Neuron (in vitro differentiated cells): ENCODE results near the gene VSIG10L2.

Experiments
- H2AFZ ChIP-seq: one replicate; pipeline ENCODE4 v1.6.1; 2013; ENCODE audit warnings: low read depth, mild to moderate bottlenecking, inconsistent platforms, low read length, moderate library complexity
- H3K27me3 ChIP-seq: one replicate; pipeline ENCODE4 v1.6.1; 2013; ENCODE audit warnings: low read length; ENCODE audit not compliant: insufficient read depth
- H3K36me3 ChIP-seq: one replicate; pipeline ENCODE4 v1.6.1; 2013; ENCODE audit warnings: low read length; ENCODE audit not compliant: insufficient read depth
- H3K4me1 ChIP-seq: one replicate; pipeline ENCODE4 v1.6.1; 2013; ENCODE audit warnings: low read length; ENCODE audit not compliant: insufficient read depth
- H3K4me3 ChIP-seq: 2 replicates; pipeline ENCODE4 v1.5.1; 2013; ENCODE audit warnings: mild to moderate bottlenecking, low read length, moderate library complexity
- H3K9me3 ChIP-seq: one replicate; pipeline ENCODE4 v1.6.1; 2013; ENCODE audit warnings: low read length

The VSIG10L2 gene

DNA sequence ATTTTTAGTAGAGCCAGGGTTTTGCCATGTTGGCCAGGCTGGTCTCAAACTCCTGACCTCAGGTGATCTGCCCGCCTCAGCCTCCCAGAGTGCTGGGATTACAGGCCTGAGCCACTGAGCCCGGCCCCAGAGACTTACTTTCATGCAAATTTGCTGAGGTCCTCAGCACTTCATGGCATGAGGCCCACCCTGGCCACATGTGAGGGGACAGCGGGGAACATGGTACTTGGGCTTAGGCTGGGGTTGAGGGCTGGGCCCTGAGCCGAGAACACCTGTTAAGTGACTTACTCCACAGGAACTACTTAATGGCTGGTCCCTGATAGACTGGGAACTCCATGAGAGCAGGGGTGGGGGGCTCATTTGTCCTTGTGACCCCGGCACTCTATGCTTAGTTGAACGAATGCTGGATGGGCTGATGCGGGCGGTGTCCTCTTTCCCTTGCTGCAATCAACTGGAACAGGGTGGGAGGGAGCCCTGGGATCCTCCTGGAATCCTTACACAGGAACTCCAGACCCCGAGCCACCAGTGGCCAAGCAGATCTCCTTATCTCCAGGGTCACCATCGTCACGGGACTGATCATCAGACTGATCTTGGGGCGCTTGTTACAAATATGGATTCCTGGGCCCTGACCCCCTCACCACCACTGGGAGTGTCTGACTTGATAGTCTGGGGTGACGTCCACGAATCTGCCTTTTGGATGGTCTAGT lies 1.0 kb downstream of the VSIG10L2 start:
- Histone ChIP-seq H2AFZ (no peak overlapping the region), H3K9me3 (peaks cover 3% of the 10 kb centered on the region), H3K36me3 (no peaks in the 10 kb centered on the region), H3K4me1 (no peaks in the 10 kb centered on the region), H3K4me3 (no peak overlapping the region), H3K27me3 (no peaks in the 10 kb centered on the region)

DNA sequence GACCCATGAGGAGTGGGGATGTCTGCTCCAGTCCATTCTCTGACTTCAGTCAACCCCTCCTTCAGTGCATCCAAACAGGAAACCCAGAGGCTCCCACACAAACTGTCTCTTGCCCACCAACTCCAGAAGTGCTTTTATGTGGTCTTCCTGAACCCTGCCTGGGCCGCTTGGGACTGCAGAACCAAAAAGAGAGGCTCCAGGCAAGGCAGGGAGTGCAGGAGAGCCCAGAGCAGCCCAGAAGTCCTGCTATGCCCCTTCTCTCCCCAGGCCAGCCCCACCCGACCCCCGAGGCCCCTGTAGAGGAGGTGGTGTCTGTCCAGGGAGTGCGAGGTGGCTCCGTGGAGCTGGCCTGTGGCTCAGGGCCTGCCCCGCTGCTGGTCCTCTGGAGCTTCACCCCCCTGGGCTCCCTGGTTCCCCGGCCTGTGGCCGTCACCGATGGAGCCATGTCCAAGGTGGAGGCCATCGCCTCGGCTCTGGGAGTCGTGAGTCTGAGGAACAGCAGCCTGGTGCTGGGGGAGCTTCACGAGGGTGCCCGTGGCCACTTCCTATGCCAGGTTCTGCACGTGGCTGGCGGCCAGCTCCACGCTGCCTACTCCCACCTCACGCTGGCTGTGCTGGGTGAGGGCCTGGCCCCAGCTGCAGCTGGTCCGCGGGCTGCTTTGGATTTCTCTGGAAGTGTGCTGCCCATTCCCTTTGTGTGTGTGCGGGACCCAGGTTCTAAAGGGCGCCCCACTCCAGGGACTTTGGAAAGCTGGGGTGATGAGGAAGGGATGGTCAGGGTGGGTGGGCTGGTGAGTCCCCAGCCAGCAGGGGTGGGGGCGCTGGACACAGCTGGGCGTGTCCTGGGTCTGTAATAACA lies 1.8 kb downstream of the VSIG10L2 start:
- Histone ChIP-seq H2AFZ (no peak overlapping the region), H3K4me1 (no peaks in the 10 kb centered on the region), H3K4me3 (no peak overlapping the region), H3K27me3 (no peaks in the 10 kb centered on the region), H3K36me3 (no peaks in the 10 kb centered on the region), H3K9me3 (peaks cover 3% of the 10 kb centered on the region)

DNA sequence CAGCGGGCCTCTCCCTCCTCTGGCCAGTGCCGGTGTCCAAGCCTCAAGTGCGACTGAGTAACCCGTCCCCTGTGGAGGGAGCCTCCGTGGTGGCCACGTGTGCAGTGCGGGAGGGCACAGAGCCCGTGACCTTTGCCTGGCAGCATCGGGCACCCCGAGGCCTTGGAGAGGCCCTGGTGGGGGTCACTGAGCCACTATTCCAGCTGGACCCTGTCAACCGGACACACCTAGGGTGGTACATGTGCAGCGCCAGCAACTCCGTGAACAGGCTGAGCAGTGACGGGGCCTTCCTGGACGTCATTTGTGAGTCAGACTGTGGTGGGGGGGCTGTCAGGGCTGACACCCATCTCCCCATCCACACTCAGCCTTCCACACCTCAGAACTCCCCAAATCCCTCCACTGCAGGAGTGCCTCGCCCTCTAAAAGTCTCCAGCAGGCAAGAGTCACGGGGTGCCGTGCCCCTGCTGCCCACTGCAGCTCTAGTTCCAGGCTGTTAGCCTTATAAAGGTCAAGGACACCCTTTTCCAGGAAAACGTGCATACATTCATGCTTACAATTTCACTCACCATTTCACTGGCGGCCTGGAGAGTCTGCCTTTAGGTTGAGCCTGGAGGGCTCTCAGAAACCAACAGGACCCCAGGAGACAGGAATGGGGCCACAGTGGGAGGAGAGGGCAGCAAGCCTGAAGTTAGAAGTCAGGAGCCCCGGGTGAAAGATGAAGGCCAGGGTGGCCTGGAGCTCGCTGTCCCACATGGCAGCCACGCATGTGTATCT lies 2.6 kb downstream of the VSIG10L2 start:
- Histone ChIP-seq H2AFZ (no peak overlapping the region), H3K36me3 (no peaks in the 10 kb centered on the region), H3K4me1 (no peaks in the 10 kb centered on the region), H3K27me3 (no peaks in the 10 kb centered on the region), H3K9me3 (peaks cover 3% of the 10 kb centered on the region), H3K4me3 (no peak overlapping the region)

DNA sequence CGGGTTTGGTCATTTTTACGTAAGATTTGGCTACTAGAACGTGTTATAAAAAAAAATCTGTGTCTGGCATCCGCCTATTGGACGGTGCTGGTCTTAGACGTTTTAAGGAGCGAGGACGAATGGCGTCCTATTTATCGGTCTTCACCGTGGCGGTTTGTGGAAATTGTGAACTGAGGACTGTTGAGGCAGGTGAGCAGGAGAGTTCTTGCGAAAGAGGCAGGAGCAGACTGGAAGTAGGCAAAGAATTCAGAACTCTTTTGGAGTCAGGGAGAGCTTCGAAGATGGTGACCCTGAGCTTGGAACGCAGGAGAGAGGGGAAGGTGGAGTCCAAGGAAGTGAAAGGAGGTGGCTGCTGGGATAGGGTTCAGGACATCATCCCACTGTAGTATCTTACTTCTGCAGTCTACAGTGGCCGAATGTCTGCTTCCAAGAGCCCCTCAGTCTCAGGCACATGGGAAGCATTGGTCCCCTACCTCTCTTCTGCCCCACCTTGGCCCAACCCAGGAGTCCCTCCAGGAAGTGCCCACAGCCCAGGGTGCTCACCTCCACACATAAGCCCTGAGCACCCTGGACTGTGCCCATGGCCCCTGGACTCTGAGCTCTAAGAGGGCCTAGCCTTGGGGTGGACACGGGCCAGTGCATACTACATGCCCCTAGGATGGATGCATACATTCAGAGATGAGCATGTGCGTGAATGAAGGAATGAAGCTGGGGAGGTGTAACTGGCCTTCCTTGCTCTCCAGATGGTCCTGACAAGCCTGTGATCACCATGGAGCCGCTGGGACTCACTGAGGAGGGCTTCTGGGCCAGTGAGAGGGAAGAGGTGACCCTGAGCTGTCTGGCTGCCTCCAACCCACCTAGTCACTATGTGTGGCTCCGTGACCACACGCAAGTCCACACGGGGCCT lies 3.7 kb downstream of the VSIG10L2 start:
- Histone ChIP-seq H2AFZ (no peak overlapping the region), H3K4me1 (no peaks in the 10 kb centered on the region), H3K4me3 (no peak overlapping the region), H3K27me3 (no peaks in the 10 kb centered on the region), H3K9me3 (peaks cover 3% of the 10 kb centered on the region), H3K36me3 (no peaks in the 10 kb centered on the region)

DNA sequence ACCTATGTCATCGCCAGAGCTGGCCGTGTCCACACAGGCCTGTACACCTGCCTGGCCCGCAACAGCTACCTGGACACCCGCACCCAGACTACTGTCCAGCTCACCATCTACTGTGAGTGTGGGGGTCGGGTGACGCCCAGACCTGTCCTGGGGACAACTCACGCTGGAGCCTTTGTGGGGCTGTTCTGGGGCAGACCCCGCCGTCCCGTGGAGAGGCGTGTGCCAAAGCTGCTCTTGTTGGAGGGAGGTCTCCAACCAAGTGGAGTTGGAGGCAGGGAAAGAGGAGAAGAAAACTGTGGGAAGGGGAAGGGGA lies 4.3 kb downstream of the VSIG10L2 start:
- no peaks in the 10 kb centered on the region for H3K27me3 ChIP-seq
- H3K36me3 ChIP-seq = no peaks in the 10 kb centered on the region
- H3K4me1 ChIP-seq = no peaks in the 10 kb centered on the region
- H3K9me3 ChIP-seq = peaks cover 3% of the 10 kb centered on the region
- no peak overlapping the region for H3K4me3 ChIP-seq
- H2AFZ ChIP-seq = no peak overlapping the region

DNA sequence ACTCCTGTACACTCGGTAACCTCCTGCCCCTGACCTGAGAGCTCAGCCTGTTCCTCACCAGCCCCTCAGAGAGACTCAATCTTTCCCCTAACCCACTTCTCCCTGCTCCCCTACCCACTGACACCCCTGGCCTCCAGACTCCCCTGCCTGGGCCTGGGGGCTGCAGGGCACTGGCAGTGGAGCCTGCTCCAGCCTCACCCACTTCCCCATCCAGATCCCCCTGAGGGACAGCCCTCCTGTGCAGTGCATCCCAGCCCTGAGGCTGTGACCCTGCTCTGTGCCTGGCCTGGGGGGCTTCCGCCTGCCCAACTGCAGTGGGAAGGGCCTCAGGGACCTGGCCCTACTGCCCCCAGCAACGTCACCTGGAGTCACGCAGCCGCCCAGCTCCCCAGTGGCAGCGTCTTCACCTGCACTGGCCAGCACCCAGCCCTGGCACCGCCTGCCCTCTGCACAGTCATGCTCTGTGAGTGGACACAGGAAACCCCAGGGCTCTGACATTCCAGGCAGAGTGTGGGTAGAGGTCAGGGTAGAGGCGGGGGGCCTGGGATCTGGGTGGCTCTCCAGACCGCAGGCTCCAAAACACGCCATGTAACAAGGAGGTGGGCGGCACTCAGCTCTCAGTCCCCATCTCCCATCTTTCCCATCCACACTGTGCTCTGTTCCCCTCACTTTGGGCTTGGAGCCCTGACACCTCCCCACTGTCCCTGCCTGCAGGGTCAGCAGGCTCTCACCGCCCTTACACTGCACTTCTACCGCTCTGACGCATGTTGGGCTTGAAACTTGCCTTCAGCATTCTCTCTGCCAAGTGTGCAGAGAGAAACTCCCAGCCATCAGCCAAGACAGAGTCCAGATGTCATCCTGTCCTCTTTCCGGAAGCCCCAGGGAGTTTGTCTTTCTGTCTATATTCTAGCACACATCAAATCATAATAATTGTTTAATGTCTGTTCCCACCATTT lies 5.1 kb downstream of the VSIG10L2 start:
- Histone ChIP-seq H2AFZ (no peak overlapping the region), H3K27me3 (no peaks in the 10 kb centered on the region), H3K4me3 (no peak overlapping the region), H3K36me3 (no peaks in the 10 kb centered on the region), H3K9me3 (peaks cover 3% of the 10 kb centered on the region), H3K4me1 (no peaks in the 10 kb centered on the region)

DNA sequence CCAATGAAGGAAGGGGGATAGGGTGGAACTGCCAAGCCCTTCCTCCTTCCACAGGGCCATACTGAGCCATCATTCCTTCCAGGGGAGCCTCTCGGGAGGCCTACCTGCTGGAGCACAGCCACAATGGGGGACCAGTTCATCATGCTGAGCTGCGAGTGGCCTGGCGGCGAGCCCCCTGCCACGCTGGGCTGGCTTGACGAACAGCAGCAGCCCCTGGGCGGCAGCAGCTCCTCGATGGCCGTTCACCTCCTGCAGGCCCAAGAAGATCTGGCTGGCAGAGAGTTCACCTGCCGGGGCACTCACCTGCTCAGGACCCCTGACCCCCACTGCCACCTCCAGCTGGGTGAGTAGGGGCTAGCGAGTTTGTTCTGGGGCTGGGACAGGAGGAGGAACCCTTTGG lies 5.9 kb downstream of the VSIG10L2 start:
- no peaks in the 10 kb centered on the region for H3K27me3 ChIP-seq
- H3K9me3 ChIP-seq = peaks cover 4% of the 10 kb centered on the region
- no peaks in the 10 kb centered on the region for H3K36me3 ChIP-seq
- H3K4me3 ChIP-seq = no peak overlapping the region
- H2AFZ ChIP-seq = no peak overlapping the region
- H3K4me1 ChIP-seq = no peaks in the 10 kb centered on the region

DNA sequence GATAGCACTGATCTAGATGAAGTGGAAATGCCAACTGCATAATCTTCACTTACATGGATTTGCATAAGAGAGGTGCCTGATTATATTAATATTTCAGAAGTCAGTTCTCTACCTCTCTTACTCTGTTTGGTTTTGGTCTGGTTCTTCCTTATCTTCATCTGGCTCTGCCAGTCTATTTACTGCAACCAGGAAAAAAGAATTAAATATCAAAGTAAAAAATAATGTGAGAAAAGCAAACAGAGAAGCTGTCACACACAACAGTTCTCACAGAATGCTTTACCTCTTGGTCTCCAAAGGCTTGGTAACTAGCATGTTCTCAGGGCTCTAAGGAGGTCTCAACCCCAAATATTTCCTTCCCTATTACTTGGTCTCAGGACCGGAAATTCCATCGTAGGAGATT lies 6.7 kb downstream of the VSIG10L2 start:
- H3K36me3 ChIP-seq = no peaks in the 10 kb centered on the region
- no peaks in the 10 kb centered on the region for H3K4me1 ChIP-seq
- H3K27me3 ChIP-seq = no peaks in the 10 kb centered on the region
- H2AFZ ChIP-seq = no peak overlapping the region
- no peak overlapping the region for H3K4me3 ChIP-seq
- peaks cover 4% of the 10 kb centered on the region for H3K9me3 ChIP-seq

DNA sequence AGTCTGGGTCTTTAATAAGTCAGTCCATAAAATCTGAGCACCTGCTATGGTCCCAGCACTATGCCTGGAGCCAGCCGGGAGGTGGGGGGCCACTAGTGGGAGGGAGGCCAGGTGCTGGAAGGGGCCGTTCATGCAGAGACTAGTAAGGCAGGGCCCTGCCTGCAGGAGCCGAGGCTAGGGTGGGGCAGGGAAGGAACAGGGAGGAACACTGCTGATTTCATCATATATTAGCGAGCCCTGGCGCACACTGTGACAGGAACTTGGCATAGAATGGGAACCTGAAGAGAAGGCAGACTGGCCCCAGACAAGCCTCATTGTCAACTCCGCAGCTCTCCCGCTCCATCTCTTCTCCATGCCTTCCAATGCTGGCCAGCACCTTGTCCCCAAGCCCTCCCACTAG lies 7.1 kb downstream of the VSIG10L2 start:
- H3K9me3 ChIP-seq = peaks cover 4% of the 10 kb centered on the region
- H3K27me3 ChIP-seq = no peaks in the 10 kb centered on the region
- H3K4me3 ChIP-seq = no peak overlapping the region
- no peaks in the 10 kb centered on the region for H3K36me3 ChIP-seq
- H3K4me1 ChIP-seq = no peaks in the 10 kb centered on the region
- no peak overlapping the region for H2AFZ ChIP-seq

DNA sequence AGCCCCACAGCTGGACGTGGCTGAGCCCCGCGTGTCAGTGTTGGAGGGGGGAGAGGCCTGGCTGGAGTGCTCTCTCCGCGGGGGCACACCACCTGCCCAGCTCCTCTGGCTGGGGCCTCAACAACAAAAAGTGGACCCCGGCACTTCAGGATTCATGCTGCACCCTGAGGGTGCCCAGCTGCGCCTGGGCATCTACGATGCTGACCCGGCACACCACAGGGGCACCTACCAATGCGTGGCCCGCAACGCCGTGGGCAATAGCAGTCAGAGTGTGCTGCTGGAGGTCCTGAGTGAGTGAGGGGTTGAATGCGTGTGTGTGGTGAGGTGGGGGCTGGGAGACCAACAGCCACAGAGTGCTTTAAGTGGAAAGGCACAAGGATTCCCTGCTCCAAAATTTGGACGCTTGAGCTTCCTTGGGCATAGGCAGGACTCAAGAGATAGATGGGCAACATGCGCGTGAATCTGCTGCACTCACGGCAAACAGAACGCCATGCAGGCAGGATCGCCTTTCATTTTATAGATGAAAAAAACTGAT lies 7.6 kb downstream of the VSIG10L2 start:
- Histone ChIP-seq H3K9me3 (peaks cover 7% of the 10 kb centered on the region), H3K4me1 (no peaks in the 10 kb centered on the region), H2AFZ (no peak overlapping the region), H3K27me3 (no peaks in the 10 kb centered on the region), H3K36me3 (no peaks in the 10 kb centered on the region), H3K4me3 (no peak overlapping the region)

DNA sequence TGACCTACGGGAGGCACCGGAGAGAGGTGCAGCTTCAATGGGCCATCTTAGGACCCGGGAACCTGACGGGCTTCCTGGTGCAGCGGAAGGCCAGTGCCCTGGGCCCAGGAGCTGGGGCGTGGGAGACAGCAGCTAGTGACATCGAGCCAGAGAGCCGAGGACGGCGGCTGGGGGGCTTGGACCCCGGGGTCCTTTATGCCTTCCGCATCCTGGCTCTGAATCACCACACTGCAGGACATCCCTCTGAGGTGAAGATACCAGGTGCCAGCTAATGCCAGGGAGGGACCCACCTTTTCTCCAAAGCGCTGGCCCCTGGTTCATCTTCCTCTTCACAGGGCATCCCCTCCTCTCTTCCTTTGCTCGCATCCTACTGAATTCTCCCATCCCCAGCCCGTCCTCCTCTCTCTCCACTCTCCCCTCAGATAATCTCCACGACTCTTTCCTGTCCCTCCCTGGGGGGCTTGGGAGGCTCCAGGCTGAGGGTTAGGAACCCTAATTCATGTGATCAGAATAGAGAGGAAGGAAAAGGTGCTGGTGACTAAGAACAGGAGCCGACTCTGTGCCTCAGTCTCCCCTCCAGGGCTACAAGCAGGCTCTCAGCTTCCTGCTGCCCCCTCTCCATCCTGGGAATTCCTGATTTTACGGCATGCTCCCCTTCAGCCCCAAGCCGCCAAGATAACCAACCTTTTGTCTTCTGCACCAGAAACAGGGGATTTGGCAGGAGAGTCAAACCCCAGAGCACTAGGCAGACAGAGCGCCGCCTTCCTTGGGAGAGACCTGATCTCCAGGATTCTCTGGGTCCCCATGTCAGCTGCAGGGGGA lies 8.5 kb downstream of the VSIG10L2 start:
- H2AFZ ChIP-seq = no peak overlapping the region
- peaks cover 7% of the 10 kb centered on the region for H3K9me3 ChIP-seq
- H3K27me3 ChIP-seq = no peaks in the 10 kb centered on the region
- no peak overlapping the region for H3K4me3 ChIP-seq
- H3K4me1 ChIP-seq = no peaks in the 10 kb centered on the region
- H3K36me3 ChIP-seq = no peaks in the 10 kb centered on the region
